Measurements from ENCODE around the gene TARDBP. TPM values are rescaled to one million over a fixed set of nuclear protein-coding genes. Genes with fewer than 3 reads are reported as not detected.
"Not testable (repeated sequence)": the region's sequence is repeated elsewhere in the genome, so short reads cannot be mapped to it uniquely, and the experiment has no call there.

TARDBP gene
- total RNA-seq, 2 donors from 2014 or later, result 132 to 168 TPM

GRCh38 chr1:11028018-11028417 lies 15.6 kb downstream of the TARDBP start:
- Mint-ChIP-seq H3K36me3 (peaks cover 0 to 22% of the 10 kb centered on the region in 2 donors), H3K27ac (peak overlapping the region in 1 of 2 donors; percentile 86)

GRCh38 chr1:11030865-11031264 lies 18.4 kb downstream of the TARDBP start:
- no peak for ATAC-seq
- Mint-ChIP-seq H3K9me3 (no peaks in the 10 kb centered on the region), H3K27ac (peak overlapping the region; percentile 7 to 44), H3K36me3 (peaks cover 0 to 5% of the 10 kb centered on the region in 2 donors)
- DNase-seq (ENCODE audit: low spot score in 2 of 2), result no peak

More at GRCh38 chr1:11028018-11028417, 15.6 kb downstream of the TARDBP start:
- no peaks in the 10 kb centered on the region for H3K9me3 Mint-ChIP-seq
- DNase-seq (ENCODE audit: low spot score in 2 of 2) (peak in 1 of 2 donors; percentile 20), ATAC-seq (no peak)

- no peaks in the 10 kb centered on the region for H3K9me3 Mint-ChIP-seq
- H3K36me3 Mint-ChIP-seq, result peaks cover 0 to 5% of the 10 kb centered on the region in 2 donors
- H3K27ac Mint-ChIP-seq, result peak overlapping the region in 1 of 2 donors; percentile 55
- no peak for DNase-seq (ENCODE audit: low spot score in 2 of 2)
- ATAC-seq, result peak in 1 of 2 donors; percentile 12
Observed at GRCh38 chr1:11031624-11032262, 19.3 kb downstream of the TARDBP start.

- H3K27ac Mint-ChIP-seq; H3K36me3 Mint-ChIP-seq; H3K9me3 Mint-ChIP-seq; DNase-seq (ENCODE audit: low spot score in 2 of 2); ATAC-seq: not testable (repeated sequence)
Observed at GRCh38 chr1:11037019-11037739, 24.7 kb downstream of the TARDBP start.

- DNase-seq (ENCODE audit: low spot score in 2 of 2), result peak; percentile 79 to 89
- ATAC-seq, result peak; percentile 90 to 98
- Mint-ChIP-seq H3K9me3 (no peaks in the 10 kb centered on the region), H3K36me3 (no peaks in the 10 kb centered on the region), H3K27ac (no peak overlapping the region)
Observed at GRCh38 chr1:11037740-11038182, 25.3 kb downstream of the TARDBP start.

- Mint-ChIP-seq H3K9me3 (no peaks in the 10 kb centered on the region), H3K36me3 (no peaks in the 10 kb centered on the region), H3K27ac (no peak overlapping the region)
- DNase-seq (ENCODE audit: low spot score in 2 of 2) (no peak), ATAC-seq (no peak)
Observed at GRCh38 chr1:11039351-11040104, 27.1 kb downstream of the TARDBP start.

- not testable (repeated sequence) for H3K9me3 Mint-ChIP-seq; ATAC-seq; H3K36me3 Mint-ChIP-seq; DNase-seq (ENCODE audit: low spot score in 2 of 2); H3K27ac Mint-ChIP-seq
Observed at GRCh38 chr1:11040105-11040429, 27.6 kb downstream of the TARDBP start.

- H3K9me3 Mint-ChIP-seq, result no peaks in the 10 kb centered on the region
- no peaks in the 10 kb centered on the region for H3K36me3 Mint-ChIP-seq
- DNase-seq (ENCODE audit: low spot score in 2 of 2), result no peak
- ATAC-seq, result no peak
- H3K27ac Mint-ChIP-seq, result no peak overlapping the region
Observed at GRCh38 chr1:11041048-11041447, 28.6 kb downstream of the TARDBP start.

- DNase-seq (ENCODE audit: low spot score in 2 of 2) (no peak), ATAC-seq (no peak)
- H3K9me3 Mint-ChIP-seq, result no peaks in the 10 kb centered on the region
- no peaks in the 10 kb centered on the region for H3K36me3 Mint-ChIP-seq
- H3K27ac Mint-ChIP-seq, result no peak overlapping the region
Observed at GRCh38 chr1:11042065-11042464, 29.6 kb downstream of the TARDBP start.

GRCh38 chr1:11042995-11043874 lies 30.8 kb downstream of the TARDBP start:
- H3K9me3 Mint-ChIP-seq, result no peaks in the 10 kb centered on the region

GRCh38 chr1:11044086-11044848 lies 31.8 kb downstream of the TARDBP start:
- DNase-seq (ENCODE audit: low spot score in 2 of 2), result no peak

More at GRCh38 chr1:11042995-11043874, 30.8 kb downstream of the TARDBP start:
- Mint-ChIP-seq H3K36me3 (no peaks in the 10 kb centered on the region), H3K27ac (no peak overlapping the region)
- no peak for DNase-seq (ENCODE audit: low spot score in 2 of 2)
- ATAC-seq, result peak in 1 of 2 donors; percentile 11

GRCh38 chr1:11044849-11045427 lies 32.5 kb downstream of the TARDBP start:
- Mint-ChIP-seq H3K9me3 (no peaks in the 10 kb centered on the region), H3K27ac (no peak overlapping the region), H3K36me3 (no peaks in the 10 kb centered on the region)
- peak in 1 of 2 donors; percentile 12 for ATAC-seq
- no peak for DNase-seq (ENCODE audit: low spot score in 2 of 2)

More at GRCh38 chr1:11044086-11044848, 31.8 kb downstream of the TARDBP start:
- Mint-ChIP-seq H3K9me3 (no peaks in the 10 kb centered on the region), H3K27ac (no peak overlapping the region), H3K36me3 (no peaks in the 10 kb centered on the region)
- ATAC-seq, result no peak

GRCh38 chr1:11045428-11046269 lies 33.2 kb downstream of the TARDBP start:
- peak in 1 of 2 donors; percentile 8 for ATAC-seq

GRCh38 chr1:11046270-11046566 lies 33.8 kb downstream of the TARDBP start:
- ATAC-seq, result peak in 1 of 2 donors; percentile 15
- Mint-ChIP-seq H3K36me3 (no peaks in the 10 kb centered on the region), H3K9me3 (no peaks in the 10 kb centered on the region), H3K27ac (no peak overlapping the region)
- peak in 1 of 2 donors; percentile 44 for DNase-seq (ENCODE audit: low spot score in 2 of 2)

More at GRCh38 chr1:11045428-11046269, 33.2 kb downstream of the TARDBP start:
- Mint-ChIP-seq H3K36me3 (no peaks in the 10 kb centered on the region), H3K27ac (no peak overlapping the region), H3K9me3 (no peaks in the 10 kb centered on the region)
- DNase-seq (ENCODE audit: low spot score in 2 of 2), result peak in 1 of 2 donors; percentile 51
